NCI-H526 treated with DMSO at 0.1 percent for 48 hours (cell line): Measurements from ENCODE around the gene TMEM207.
A peak's percentile ranks its signal among the peaks of the same experiment; 100 is the strongest.

Experiments
- DNase-seq: peaks from one replicate; lab custom pipeline; 2025; lab: John Stamatoyannopoulos, UW

The TMEM207 gene

GRCh38 chr3:190444006-190444405 is 5.7 kb downstream of the TMEM207 start:
- DNase-seq: no peak

GRCh38 chr3:190443257-190443656 is 6.4 kb downstream of the TMEM207 start:
- no peak for DNase-seq

GRCh38 chr3:190442240-190442639 is 7.5 kb downstream of the TMEM207 start:
- DNase-seq: no peak

GRCh38 chr3:190436331-190436730 is 13.4 kb downstream of the TMEM207 start:
- no peak for DNase-seq

GRCh38 chr3:190435618-190436017 is 14.1 kb downstream of the TMEM207 start:
- no peak for DNase-seq

GRCh38 chr3:190433626-190434025 is 16.1 kb downstream of the TMEM207 start:
- no peak for DNase-seq

GRCh38 chr3:190432216-190432615 is 17.5 kb downstream of the TMEM207 start:
- DNase-seq: no peak

GRCh38 chr3:190430906-190431305 is 18.8 kb downstream of the TMEM207 start:
- DNase-seq: no peak

- no peak for DNase-seq
Observed at GRCh38 chr3:190429681-190430080, 20.0 kb downstream of the TMEM207 start.

- DNase-seq: no peak
Observed at GRCh38 chr3:190426806-190427507, 22.7 kb downstream of the TMEM207 start.

- DNase-seq: no peak
Observed at GRCh38 chr3:190425833-190426232, 23.9 kb downstream of the TMEM207 start.

- peak; percentile 65 for DNase-seq
Observed at GRCh38 chr3:190424478-190425439, 24.9 kb downstream of the TMEM207 start.

GRCh38 chr3:190424108-190424477 is 25.6 kb downstream of the TMEM207 start:
- no peak for DNase-seq

GRCh38 chr3:190414297-190414696 is 35.4 kb downstream of the TMEM207 start:
- no peak for DNase-seq

GRCh38 chr3:190404715-190405114 is 45.0 kb downstream of the TMEM207 start:
- no peak for DNase-seq

- DNase-seq: no peak
Observed at GRCh38 chr3:190401963-190402362, 47.7 kb downstream of the TMEM207 start.

GRCh38 chr3:190399677-190400076 is 50.0 kb downstream of the TMEM207 start:
- no peak for DNase-seq

GRCh38 chr3:190397889-190398288 is 51.8 kb downstream of the TMEM207 start:
- DNase-seq: no peak

GRCh38 chr3:190396001-190396400 is 53.7 kb downstream of the TMEM207 start:
- no peak for DNase-seq

- no peak for DNase-seq
Observed at GRCh38 chr3:190388703-190389102, 61.0 kb downstream of the TMEM207 start.

- peak; percentile 15 for DNase-seq
Observed at GRCh38 chr3:190387578-190388213, 62.0 kb downstream of the TMEM207 start, which contains the start of gene CLDN16. TSS of gene CLDN16 (plus strand) at chr3:190388163. CDS start at chr3:190388330, 167 bp downstream.
